Suprapubic skin (tissue), 4 donors: ENCODE measurements around the gene SCFD2. TPM values are rescaled to one million over a fixed set of nuclear protein-coding genes. Genes with fewer than 3 reads are reported as not detected.

Experiments used
- DNase-seq, 2 donors: peaks; one replicate each; pipeline ENCODE4 v3.0.0-alpha.2; 2019; ENCODE audit warnings: low spot score in 2 of 2
- H3K27ac ChIP-seq: fragments of 200-600 bp; sonication (generic); one replicate; pipeline ENCODE4 v1.5.1; 2019
- H3K27me3 ChIP-seq: fragments of 200-600 bp; sonication (generic); one replicate; pipeline ENCODE4 v1.5.1; 2019
- H3K36me3 ChIP-seq: fragments of 200-600 bp; sonication (generic); one replicate; pipeline ENCODE4 v1.5.1; 2019
- H3K4me1 ChIP-seq: fragments of 200-600 bp; sonication (generic); one replicate; pipeline ENCODE4 v1.5.1; 2019
- H3K4me3 ChIP-seq: fragments of 200-600 bp; sonication (generic); one replicate; pipeline ENCODE4 v1.5.1; 2019; ENCODE audit warnings: mild to moderate bottlenecking
- H3K9me3 ChIP-seq: fragments of 200-600 bp; sonication (generic); one replicate; pipeline ENCODE4 v1.5.1; 2019
- CTCF ChIP-seq, 2 donors: fragments of 200-600 bp in 1 of 2; fragments of 450-650 bp in 1 of 2; sonication (generic) in 1 of 2; IDR thresholded peaks; one replicate each; pipeline ENCODE4 v1.5.1; 2016 to 2019; ENCODE audit warnings: antibody characterized with exemption in 2 of 2, mild to moderate bottlenecking in 1 of 2, moderate library complexity in 1 of 2
- EP300 ChIP-seq: sonication (generic); formaldehyde crosslinking; IDR thresholded peaks from one replicate; pipeline ENCODE4 v1.6.1; 2017; ENCODE audit warnings: antibody characterized with exemption
- POLR2A ChIP-seq, 2 donors: fragments of 450-650 bp; IDR thresholded peaks; one replicate each; pipeline ENCODE4 v1.6.1; 2017; ENCODE audit warnings: antibody characterized with exemption in 2 of 2, mild to moderate bottlenecking in 2 of 2, moderate library complexity in 2 of 2
- POLR2AphosphoS5 ChIP-seq, 3 donors: sonication (generic); formaldehyde crosslinking; IDR thresholded peaks; one replicate each; pipeline ENCODE4 v1.6.1; 2017; ENCODE audit warnings: antibody characterized with exemption in 3 of 3
- WGBS: methylation state at CpG from one replicate; pipeline ENCODE4 v1.1.5; 2018; 5-methylcytosine and 5-hydroxymethylcytosine counted together
- total RNA-seq, 4 donors: library from RNA; depleted of rRNA; stranded (reverse); fragments of >200 nt; gene quantifications; one replicate each; pipeline ENCODE4 v1.1.0, GENCODE V29; 2016

SCFD2 gene
- total RNA-seq, 4 donors from 2014 or later, result 25.5 to 39.5 (median 31.9) TPM

- 2% methylated on average over 8 of the region's 8 CpGs for WGBS
- Histone ChIP-seq H3K4me3 (peak overlapping the region; percentile 96), H3K36me3 (no peaks in the 10 kb centered on the region), H3K27ac (peak overlapping the region; percentile 47), H3K27me3 (peaks cover 20% of the 10 kb centered on the region), H3K9me3 (no peaks in the 10 kb centered on the region), H3K4me1 (peaks cover 54% of the 10 kb centered on the region)
- no peak for DNase-seq
- TF ChIP-seq POLR2AphosphoS5 (IDR thresholded peaks at IDR 0.05), result no peak
- no peak for TF ChIP-seq POLR2A (IDR thresholded peaks at IDR 0.05)
- no peak for TF ChIP-seq CTCF (IDR thresholded peaks at IDR 0.05)
- TF ChIP-seq EP300, result no peak
Measured at GRCh38 chr4:53365121-53365485, 758 bp downstream of the SCFD2 start.

DNA sequence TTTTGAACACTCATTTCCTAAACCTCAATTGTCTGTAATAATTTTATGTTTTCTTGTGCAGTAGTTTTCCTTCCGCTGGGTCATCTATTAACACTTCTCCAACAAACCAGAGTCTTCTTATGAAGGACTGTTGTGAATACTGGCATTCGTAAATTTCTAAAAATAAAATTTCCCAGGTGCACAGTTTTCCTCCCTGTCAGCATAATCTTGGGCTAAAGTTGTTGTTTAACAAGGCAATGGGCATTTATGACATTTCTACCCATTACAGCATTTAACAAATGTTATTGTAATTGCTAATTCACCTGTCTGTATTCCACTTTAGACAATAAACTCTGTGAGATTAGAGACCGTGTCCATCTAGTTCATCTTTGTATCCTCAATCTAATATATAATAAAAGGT lies 1.2 kb downstream of the SCFD2 start:
- Histone ChIP-seq H3K36me3 (no peaks in the 10 kb centered on the region), H3K9me3 (no peaks in the 10 kb centered on the region), H3K4me1 (peaks cover 55% of the 10 kb centered on the region), H3K4me3 (peak overlapping the region; percentile 96), H3K27ac (no peak overlapping the region), H3K27me3 (peaks cover 17% of the 10 kb centered on the region)
- TF ChIP-seq EP300, result no peak
- TF ChIP-seq CTCF (IDR thresholded peaks at IDR 0.05), result no peak
- TF ChIP-seq POLR2AphosphoS5 (IDR thresholded peaks at IDR 0.05), result no peak
- no peak for TF ChIP-seq POLR2A (IDR thresholded peaks at IDR 0.05)
- DNase-seq, result no peak
- 52% methylated on average over 3 of the region's 3 CpGs for WGBS

DNA sequence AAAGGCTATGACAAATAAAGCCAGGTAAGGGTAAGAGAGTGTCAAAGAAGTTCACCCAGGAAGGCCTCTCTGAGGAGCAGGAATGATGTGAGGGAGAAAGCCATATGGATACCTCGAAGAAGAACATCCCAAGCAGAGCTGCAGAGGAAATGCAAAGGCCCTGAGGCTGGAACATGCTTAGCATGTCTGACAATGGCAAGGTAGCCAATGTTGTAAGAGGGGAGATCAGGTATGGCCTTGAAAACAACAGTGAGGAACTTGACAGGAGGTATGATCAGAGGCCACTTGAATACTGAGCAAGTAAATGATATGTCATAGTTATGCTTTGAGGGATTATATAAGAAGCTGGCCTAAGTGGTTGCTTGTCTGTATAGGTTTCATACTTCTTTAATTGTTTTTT lies 3.8 kb downstream of the SCFD2 start:
- 83% methylated on average over 1 of the region's 1 CpG for WGBS
- Histone ChIP-seq H3K27me3 (no peaks in the 10 kb centered on the region), H3K4me3 (no peak overlapping the region), H3K9me3 (no peaks in the 10 kb centered on the region), H3K27ac (no peak overlapping the region), H3K4me1 (peaks cover 55% of the 10 kb centered on the region), H3K36me3 (no peaks in the 10 kb centered on the region)
- DNase-seq, result no peak
- TF ChIP-seq EP300, result no peak
- TF ChIP-seq POLR2AphosphoS5 (IDR thresholded peaks at IDR 0.05), result no peak
- TF ChIP-seq CTCF (IDR thresholded peaks at IDR 0.05), result no peak
- no peak for TF ChIP-seq POLR2A (IDR thresholded peaks at IDR 0.05)

- TF ChIP-seq POLR2A (IDR thresholded peaks at IDR 0.05), result no peak
- no peak for TF ChIP-seq POLR2AphosphoS5 (IDR thresholded peaks at IDR 0.05)
- no peak for TF ChIP-seq EP300
- no peak for TF ChIP-seq CTCF (IDR thresholded peaks at IDR 0.05)
- WGBS, result 72% methylated on average over 3 of the region's 3 CpGs
- peaks cover 53% of the 10 kb centered on the region for H3K4me1 ChIP-seq
- H3K27ac ChIP-seq, result no peak overlapping the region
- H3K9me3 ChIP-seq, result no peaks in the 10 kb centered on the region
- no peaks in the 10 kb centered on the region for H3K36me3 ChIP-seq
- no peak for DNase-seq
- no peak overlapping the region for H3K4me3 ChIP-seq
- H3K27me3 ChIP-seq, result no peaks in the 10 kb centered on the region
Measured at GRCh38 chr4:53361451-53361850, 4.4 kb downstream of the SCFD2 start.

DNA sequence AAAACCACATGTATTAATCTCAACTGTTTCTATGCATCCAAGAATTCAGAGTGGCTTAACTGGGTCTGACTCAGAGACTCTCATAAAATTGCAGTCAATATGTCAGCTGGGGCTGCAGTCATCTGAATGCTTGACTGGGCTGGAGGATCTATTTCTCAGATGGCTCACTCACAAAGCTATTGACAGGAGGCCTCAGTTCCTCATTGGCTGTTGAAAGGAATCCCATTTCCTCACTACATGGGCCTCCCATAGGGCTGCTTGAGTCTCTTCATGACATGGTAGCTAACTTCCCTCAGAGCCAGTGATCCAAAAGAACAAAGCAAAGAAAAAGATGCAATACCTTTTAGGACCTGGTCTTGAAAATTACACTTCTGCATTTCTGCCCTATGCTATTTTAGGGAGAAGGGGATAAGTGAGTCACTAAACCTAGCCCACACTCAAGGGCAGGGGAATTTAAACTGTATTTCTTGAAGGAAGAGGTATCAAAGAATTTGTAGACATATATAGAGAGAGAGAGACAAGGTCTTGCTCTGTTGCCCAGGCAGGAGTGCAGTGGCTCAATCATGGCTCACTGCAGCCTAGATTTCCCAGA lies 9.8 kb downstream of the SCFD2 start:
- Histone ChIP-seq H3K9me3 (no peaks in the 10 kb centered on the region), H3K27me3 (no peaks in the 10 kb centered on the region), H3K4me3 (no peak overlapping the region), H3K27ac (no peak overlapping the region), H3K36me3 (peaks cover 17% of the 10 kb centered on the region), H3K4me1 (peaks cover 7% of the 10 kb centered on the region)
- no peak for DNase-seq
- TF ChIP-seq EP300 (no peak), POLR2A (IDR thresholded peaks at IDR 0.05) (no peak), POLR2AphosphoS5 (IDR thresholded peaks at IDR 0.05) (no peak), CTCF (IDR thresholded peaks at IDR 0.05) (no peak)
